ENCODE data around the gene GSC2.

Gene GSC2

GRCh38 chr22:19149991-19150390, at the start of gene GSC2:
Gene GSC2, minus strand, starts transcription at chr22:19150292. Its CDS starts 9 bp downstream, at chr22:19150283.
- FAIRE-seq (no peak), DNase-seq (ENCODE audit: extremely low spot score, insufficient read length, low read depth) (no peak)

GRCh38 chr22:19199479-19199878, 49.4 kb upstream of the GSC2 start:
- FAIRE-seq (no peak), DNase-seq (ENCODE audit: extremely low spot score, insufficient read length, low read depth) (no peak)

GRCh38 chr22:19197997-19198865, 48.1 kb upstream of the GSC2 start:
- no peak for FAIRE-seq
- no peak for DNase-seq (ENCODE audit: extremely low spot score, insufficient read length, low read depth)

GRCh38 chr22:19196841-19197612, 46.9 kb upstream of the GSC2 start:
- FAIRE-seq (no peak), DNase-seq (ENCODE audit: extremely low spot score, insufficient read length, low read depth) (no peak)

- DNase-seq (ENCODE audit: extremely low spot score, insufficient read length, low read depth) (no peak), FAIRE-seq (no peak)
These were observed 46.0 kb upstream of the GSC2 start for GRCh38 chr22:19195796-19196731.

- FAIRE-seq: no peak
- DNase-seq (ENCODE audit: extremely low spot score, insufficient read length, low read depth): no peak
These were observed 44.9 kb upstream of the GSC2 start for GRCh38 chr22:19194766-19195536.

- no peak for FAIRE-seq
- DNase-seq (ENCODE audit: extremely low spot score, insufficient read length, low read depth): no peak
These were observed 43.8 kb upstream of the GSC2 start for GRCh38 chr22:19193879-19194278.

- no peak for DNase-seq (ENCODE audit: extremely low spot score, insufficient read length, low read depth)
- no peak for FAIRE-seq
These were observed 37.8 kb upstream of the GSC2 start for GRCh38 chr22:19187716-19188563.

GRCh38 chr22:19184276-19184997, 34.3 kb upstream of the GSC2 start:
- no peak for FAIRE-seq
- DNase-seq (ENCODE audit: extremely low spot score, insufficient read length, low read depth): no peak

- no peak for FAIRE-seq
- no peak for DNase-seq (ENCODE audit: extremely low spot score, insufficient read length, low read depth)
These were observed 33.1 kb upstream of the GSC2 start for GRCh38 chr22:19183216-19183615.

- FAIRE-seq (no peak), DNase-seq (ENCODE audit: extremely low spot score, insufficient read length, low read depth) (no peak)
These were observed 32.5 kb upstream of the GSC2 start for GRCh38 chr22:19182472-19183157.

- no peak for DNase-seq (ENCODE audit: extremely low spot score, insufficient read length, low read depth)
- FAIRE-seq: no peak
These were observed 31.8 kb upstream of the GSC2 start for GRCh38 chr22:19181786-19182471.

GRCh38 chr22:19180740-19181410, 30.8 kb upstream of the GSC2 start:
- FAIRE-seq: no peak
- no peak for DNase-seq (ENCODE audit: extremely low spot score, insufficient read length, low read depth)

- DNase-seq (ENCODE audit: extremely low spot score, insufficient read length, low read depth): no peak
These were observed 30.1 kb upstream of the GSC2 start for GRCh38 chr22:19180234-19180633.

GRCh38 chr22:19179497-19180048, 29.5 kb upstream of the GSC2 start:
- FAIRE-seq (peak; percentile 92), DNase-seq (ENCODE audit: extremely low spot score, insufficient read length, low read depth) (peak; percentile 55)

More at GRCh38 chr22:19180234-19180633, 30.1 kb upstream of the GSC2 start:
- no peak for FAIRE-seq

All from GM18507 (cell line).